Umbilical cord (tissue), 2 donors: ENCODE results near the gene RAB31. TPM values are rescaled to one million over a fixed set of nuclear protein-coding genes. Genes with fewer than 3 reads are reported as not detected.
"Not testable (repeated sequence)": the region's sequence is repeated elsewhere in the genome, so short reads cannot be mapped to it uniquely, and the experiment has no call there.

Experiments
- DNase-seq: peaks from one replicate; pipeline ENCODE4 v3.0.0-alpha.2; 2015; ENCODE audit warnings: low spot score
- total RNA-seq: library from RNA; depleted of rRNA; stranded (reverse); fragments of >200 nt; gene quantifications from one replicate; pipeline ENCODE4 v1.2.3, GENCODE V29; 2014; ENCODE audit warnings: low replicate concordance; ENCODE audit not compliant: insufficient read depth

RAB31 gene
- total RNA-seq, 1 donor from 2014 or later: 41.7 TPM

DNA sequence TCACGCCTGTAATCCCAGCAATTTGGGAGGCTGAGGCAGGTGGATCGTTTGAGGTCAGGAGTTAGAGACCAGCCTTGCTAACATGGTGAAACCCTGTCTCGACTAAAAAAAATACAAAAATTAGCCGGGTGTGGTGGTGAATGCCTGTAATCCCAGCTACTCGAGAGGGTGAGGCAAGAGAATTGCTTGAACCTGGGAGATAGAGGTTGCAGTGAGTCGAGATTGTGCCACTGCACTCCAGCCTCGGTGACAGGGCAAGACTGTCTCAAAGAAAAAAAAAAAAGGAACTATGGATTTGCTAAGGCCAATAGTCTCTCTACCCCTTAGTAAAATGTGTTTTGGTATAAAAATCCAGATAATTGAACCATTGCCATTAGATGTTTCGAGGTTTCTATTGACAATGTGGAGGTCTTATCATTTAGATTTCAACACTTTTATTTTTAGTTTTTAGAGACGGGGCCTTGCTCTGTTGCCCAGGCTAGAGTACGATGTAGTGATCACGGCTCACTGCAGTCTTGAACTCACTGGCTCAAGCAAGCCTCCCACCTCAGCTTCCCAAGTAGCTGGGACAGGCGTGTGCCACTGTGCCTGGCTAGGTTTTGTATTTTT, 176.5 kb downstream of the RAB31 start:
- DNase-seq: no peak

DNA sequence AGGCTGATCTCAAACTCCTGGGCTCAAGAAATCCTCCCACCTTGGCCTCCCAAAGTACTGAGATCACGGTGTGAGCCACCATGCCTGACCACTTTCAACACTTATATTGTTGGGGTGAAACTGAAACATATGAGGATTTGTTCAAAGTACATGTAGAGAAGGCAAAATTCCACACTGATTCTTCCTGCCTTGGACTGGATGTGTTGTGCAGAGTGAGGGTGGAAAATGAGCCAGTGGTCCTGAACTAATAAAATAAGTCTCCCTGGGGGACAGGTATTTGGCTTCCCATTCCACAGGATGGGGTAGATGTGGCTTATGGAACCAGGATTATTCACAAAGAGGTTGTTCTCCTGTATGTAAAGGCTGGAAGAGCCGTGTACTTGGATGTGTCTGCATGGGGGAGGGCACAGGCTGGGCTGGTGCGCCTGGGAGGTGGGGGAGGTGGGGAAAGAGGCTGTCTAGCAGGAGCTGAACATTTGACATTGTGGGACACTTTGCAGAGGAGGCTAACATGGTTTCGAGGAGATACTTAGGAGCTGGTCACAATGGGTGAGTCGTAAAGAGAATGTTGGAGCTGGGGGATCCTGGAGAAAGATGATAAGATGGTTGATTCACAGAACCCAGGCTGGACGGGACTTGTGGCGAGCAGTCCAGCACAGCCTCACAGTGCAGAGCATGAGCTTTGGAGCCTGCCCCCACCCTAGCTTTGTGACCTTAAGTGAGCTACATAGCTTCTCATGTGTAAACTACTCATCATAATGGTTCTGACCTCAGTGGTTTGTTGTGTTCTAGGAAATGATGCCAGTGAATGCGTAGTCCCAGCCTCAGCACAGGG, 177.3 kb downstream of the RAB31 start, which contains the start of gene TXNDC2:
TSS of gene TXNDC2 (plus strand) at position 804 of the 835 bp plus-strand sequence. CDS start 708 bp downstream, outside the sequence.
- no peak for DNase-seq

DNA sequence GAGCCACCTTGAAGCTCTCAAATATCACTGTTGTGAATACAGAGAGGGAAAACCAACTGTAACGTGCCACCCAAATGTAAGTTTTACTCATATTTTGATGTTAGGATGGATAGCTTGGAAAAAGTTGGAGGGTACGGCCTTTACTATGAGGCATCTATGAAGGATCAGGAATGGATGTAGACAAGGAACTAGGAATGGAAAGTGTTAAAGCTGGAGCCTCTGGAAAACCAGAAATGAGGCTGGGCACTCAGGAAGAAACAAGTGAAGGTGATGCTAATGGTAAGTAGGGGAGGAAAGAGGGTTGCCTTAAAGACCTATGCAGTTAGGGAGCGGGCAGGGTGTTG, 177.9 kb downstream of the RAB31 start:
- DNase-seq: no peak

DNA sequence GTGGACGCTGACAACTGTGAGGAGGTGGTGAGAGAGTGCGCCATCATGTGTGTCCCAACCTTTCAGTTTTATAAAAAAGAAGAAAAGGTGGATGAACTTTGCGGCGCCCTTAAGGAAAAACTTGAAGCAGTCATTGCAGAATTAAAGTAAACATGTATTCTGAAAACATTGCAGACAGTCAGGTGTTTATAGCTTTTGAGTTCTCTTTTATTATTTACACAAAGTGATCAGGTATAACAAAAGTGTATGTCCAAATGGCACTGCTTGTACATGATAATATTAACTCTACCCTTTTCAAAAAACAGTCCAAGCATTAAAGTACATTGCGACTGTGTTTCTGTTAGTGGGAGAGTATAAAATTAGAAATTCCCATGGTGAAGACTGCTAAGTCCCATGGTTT, 179.9 kb downstream of the RAB31 start:
- no peak for DNase-seq

DNA sequence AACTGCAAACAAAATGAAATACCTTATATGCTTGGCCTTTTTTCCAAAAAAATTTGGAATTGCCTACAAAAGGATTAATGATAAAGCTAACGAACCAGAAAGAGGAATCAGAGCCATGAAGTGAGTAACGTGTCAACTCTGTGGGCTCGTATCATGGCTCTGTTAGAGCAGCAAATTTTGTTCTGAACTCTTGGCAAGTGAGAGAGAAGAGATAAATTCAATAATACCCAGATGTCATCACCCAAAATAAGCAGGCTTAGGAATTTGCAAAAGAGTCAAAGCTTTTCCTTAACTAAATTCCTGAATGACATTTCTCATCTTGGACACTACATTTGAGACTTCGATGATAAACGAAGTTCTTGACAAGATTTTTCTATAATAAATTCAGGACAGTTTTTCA, 182.1 kb downstream of the RAB31 start:
- DNase-seq: peak; percentile 51

DNA sequence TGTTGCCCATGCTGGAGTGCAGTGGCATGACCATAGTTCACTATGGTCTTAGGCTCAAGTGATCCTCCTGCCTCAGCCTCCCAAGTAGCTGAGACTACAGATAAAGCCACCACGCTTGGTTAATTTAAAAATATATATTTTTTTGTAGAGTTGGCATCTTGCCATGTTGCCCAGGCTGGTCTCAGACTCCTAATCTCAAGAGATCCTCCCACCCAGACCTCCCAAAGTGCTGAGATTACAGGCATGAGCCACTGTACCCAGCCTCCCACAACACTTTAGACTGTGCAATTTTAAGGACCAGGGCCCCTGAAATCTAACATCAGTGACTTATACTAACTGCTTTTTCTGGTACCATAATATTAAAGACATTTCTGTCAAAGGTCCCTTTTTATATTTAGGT, 182.9 kb downstream of the RAB31 start:
- no peak for DNase-seq

DNA sequence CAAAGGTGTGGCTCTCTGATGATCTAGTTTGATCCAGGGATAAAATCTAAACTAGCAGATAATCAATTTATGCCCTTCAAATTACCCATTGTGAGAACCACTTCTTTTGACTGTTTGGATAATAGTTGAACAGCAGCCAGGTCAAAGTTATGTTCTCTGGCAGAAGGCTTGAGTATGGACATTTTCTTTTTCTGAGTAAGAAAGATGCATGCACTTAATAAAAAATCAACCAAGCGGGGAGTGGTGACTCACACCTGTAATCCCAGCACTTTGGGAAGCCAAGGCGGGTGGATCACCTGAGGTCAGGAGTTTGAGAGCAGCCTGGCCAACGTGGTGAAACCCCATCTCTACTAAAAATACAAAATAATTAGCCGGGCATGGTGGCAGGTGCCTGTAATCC, 183.4 kb downstream of the RAB31 start:
- not testable (repeated sequence) for DNase-seq

DNA sequence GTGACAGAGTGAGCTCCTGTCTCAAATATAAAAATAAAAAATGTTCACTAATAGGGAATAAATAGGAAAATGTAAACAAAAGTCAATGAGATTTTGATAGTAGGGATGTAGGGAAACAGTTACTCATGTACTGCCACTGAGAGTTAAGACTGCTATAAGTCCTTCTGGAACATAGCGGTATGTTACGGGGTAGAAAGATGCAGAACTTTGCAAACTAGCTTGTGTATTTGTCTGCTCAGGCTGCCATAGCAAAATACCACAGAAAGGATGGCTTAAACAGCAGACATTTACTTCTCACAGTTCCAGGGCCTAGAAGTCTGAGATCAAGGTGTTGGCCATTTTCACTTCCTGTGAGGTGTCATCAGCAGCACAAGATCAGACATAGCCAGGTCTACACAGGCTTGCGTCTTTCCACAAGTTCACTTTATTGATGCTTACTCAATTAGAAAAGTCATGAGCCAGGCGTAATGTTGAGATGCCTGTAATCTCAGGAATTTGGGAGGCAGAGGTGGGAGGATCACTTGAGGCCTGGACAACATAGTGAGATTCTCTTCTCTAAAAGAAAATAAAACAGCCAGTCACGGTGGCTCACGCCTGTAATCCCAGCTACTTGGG, 186.5 kb downstream of the RAB31 start:
- no peak for DNase-seq

DNA sequence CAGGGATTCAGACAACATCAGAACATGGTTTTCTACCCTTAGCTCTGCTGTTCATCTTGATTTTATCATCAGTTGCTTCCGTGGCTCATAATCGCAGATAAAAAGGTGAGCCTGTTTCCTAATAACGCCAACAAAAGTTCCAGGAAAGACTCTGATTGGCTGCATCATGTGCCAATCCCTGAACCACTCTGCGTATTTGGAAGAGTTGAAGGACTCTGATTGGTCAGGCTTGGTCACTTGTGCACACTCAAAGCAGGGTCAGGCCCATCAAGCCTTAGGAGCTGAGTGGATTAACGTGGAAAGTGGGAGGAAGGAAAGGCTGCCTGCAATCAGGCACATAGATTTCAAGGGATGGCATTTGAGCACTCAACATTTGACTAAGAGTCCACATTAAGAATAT, 189.0 kb downstream of the RAB31 start:
- DNase-seq: no peak

DNA sequence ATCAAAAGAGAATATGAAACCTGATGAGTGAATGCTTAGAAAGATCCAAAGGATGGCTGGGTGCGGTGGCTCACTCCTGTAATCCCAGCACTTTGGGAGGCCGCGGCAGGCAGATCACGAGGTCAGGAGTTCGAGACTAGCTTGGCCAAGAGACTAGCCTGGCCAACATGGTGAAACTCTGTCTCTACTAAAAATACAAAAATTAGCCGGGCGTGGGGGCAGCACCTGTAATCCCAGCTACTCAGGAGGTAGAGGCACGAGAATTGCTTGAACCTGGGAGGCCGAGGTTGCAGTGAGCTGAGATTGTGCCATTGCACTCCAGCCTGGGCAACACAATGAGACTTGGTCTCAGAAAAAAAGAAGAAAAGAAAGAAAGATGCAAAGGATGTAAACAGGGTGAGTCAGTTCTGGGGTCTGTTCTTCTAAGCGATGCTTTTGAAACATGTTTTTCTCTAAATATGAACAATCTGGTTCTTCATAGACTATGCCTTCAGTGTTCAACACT, 189.7 kb downstream of the RAB31 start:
- DNase-seq: not testable (repeated sequence)

DNA sequence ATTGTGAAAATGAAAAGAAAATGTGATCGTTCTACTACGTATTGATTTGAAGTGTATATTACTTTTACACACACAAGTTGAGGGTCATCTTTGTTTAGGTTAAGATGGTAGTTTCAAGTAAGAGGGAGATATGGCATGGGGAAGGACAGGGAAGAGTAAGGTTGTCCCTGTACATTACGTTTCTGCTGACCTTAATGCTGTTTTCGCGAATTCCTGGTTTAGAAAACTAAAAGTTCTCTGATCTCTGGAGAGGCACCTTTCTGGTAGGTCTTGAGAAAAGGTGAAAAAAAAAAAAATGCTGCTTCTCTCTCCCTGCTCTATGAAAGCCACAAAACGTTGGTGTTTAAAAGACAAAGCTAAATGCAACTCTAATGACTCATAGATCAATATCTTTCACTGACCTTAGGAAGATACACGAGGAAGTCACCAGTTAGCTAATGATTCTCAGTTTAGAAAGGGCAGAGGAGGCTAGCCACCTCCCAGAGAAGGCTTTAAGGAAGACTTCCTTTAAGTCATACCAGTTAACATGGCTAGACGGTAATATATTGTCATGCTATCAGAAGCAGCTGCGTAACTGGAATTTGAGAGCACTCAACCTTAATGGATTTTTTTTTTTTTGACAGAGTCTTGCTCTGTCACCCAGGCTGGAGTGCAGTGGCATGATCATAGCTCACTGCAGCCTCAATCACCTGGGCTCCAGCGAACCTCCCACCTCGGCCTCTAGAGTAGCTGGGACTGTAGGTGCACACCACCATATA, 190.9 kb downstream of the RAB31 start:
- DNase-seq: no peak

DNA sequence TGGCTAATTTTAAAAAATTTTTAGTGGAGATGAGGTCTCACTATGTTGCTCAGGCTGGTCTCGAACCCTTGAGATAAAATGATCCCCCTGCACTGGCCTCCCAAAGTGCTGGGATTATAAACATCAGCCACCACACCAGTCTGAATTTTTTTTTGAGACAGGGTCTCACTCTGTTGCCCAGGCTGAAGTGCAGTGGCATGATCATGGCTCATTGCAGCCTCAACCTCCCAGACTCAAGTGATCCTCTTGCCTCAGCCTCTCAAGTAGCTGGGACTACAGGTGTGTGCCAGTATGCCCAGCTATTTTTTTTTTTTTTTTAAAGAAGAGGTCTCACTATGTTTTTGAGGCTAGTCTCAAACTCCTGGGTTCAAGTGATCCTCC, 191.4 kb downstream of the RAB31 start:
- not testable (repeated sequence) for DNase-seq

DNA sequence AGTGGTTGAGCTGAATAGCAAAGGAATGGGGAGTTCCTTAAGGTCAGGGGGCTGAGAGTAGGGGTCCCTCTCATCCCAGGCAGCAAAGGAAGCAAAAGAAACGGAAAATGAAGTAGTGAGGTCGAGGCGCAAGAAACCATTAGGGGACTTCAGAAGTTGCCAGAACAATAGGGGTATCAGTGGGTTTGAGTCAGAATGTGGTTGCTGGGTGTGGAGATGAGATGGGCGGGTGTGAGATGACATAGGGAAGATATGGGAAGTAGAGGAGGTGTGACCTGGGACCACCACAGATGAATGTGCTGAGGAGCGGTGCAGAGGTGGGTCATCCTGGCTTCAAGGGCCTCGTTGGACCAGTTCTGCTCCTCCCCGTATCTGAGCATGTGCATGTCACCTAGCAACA, 192.6 kb downstream of the RAB31 start:
- no peak for DNase-seq

DNA sequence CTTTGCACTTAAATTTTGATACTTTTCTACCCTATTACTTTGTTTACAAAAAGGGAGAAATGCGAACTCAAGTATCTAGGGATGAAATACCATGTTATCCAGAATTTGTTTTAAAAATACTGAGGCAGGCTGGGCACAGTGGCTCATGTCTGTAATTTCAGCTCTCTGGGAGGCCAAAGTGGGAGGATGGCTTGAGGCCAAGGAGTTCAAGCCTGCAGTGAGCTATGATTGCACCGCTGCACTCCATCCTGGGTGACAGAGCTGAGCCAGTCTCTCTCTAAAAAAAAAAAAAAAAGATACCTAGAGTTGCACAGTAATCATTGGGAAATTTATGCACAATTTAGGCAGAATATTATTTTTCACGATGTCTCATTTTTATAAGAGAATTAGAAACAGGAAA, 193.3 kb downstream of the RAB31 start:
- DNase-seq: no peak

DNA sequence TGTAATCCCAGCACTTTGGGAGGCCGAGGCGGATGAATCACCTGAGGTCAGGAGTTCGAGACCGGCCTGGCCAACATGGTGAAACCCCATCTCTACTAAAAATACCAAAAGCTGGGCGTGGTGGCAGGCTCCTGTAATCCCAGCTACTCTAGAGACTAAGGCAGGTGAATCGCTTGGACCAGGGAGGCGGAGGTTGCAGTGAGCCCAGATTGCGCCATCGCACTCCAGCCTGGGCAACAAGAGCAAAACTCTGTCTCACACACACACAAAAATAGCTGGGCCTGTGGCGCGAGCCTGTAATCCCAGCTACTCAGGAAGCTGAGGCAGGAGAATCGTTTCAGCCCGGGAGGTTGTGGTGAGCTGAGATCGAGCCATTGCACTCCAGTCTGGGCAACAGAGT, 194.2 kb downstream of the RAB31 start:
- DNase-seq: not testable (repeated sequence)

DNA sequence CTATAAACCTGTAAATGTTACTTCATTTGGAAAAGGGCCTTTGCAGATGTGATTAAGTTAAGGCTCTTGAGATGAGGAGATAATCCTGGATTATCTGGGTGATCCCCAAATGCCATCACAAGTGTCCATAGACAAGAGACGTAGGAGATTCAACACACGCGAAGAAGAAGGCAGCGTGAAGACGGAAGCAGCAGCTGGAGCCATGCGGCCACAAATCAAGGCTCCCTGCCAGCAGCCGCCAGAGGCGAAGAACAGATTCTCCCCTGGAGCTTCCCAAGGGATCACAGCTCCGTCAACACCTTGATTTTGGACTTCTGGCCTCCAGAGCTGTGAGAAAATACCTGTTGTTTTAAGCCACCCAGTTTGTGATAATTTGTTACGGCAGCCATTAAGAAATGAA, 194.7 kb downstream of the RAB31 start:
- DNase-seq: no peak

DNA sequence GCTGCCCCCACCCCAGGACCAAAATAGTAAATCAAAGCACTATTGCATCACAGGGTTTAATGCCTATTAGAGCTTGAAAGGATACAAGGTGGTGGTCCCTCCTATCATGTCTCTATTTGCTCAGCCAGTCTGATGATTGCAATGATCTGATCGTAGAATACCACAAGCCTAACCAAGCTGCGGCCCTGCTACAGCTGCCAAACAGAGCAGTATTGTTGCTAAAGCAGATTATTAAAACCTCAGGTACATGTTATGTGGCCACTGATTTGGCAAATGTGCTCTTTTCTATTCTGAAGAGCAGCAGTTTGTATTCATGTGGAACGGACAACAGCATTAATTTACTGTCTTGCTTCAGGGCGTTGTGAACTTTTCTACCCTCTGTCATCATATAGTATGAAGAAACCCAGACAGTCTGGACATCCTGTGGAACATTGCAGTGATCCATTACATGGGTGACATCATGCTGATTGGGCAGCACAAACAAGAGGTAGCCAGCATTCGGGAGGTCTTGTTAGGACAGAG, 197.4 kb downstream of the RAB31 start:
- DNase-seq: no peak

DNA sequence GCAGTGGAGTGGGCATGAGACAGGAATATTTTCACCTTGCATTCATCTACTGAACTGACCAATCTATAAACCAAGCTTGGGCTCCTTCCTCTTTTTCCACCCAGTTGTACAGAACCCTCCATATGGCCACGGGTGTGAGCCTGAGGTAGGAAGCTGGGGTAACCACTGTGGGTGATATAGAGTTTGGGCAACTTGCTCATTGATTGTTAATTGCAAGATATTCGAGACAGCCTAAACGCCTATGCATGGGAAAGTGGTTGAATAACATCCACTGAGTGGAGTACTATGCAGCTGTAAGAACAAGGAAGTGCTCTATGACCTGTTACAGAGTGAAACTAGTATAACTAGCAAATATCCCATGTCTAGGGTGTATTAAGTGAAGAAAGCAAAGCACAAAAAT, 198.4 kb downstream of the RAB31 start:
- DNase-seq: no peak

DNA sequence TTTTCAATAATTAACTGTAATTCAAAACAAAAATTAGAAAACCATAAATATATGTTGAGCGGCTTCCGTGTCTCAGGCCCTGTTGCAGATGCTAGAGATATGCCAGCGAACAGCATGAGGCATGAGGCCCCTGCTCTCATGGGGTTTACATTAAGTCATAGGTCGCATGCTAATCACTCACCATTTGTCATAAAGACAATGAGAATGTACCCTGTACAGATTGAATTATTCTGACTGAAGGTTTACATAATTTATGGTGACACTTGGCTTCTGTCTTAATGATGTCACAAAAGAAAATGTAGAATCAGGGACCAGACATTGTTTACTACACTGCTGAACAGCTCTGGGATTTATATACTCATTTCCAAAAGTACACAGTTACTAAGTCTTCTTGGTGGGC, 199.8 kb downstream of the RAB31 start:
- DNase-seq: no peak

DNA sequence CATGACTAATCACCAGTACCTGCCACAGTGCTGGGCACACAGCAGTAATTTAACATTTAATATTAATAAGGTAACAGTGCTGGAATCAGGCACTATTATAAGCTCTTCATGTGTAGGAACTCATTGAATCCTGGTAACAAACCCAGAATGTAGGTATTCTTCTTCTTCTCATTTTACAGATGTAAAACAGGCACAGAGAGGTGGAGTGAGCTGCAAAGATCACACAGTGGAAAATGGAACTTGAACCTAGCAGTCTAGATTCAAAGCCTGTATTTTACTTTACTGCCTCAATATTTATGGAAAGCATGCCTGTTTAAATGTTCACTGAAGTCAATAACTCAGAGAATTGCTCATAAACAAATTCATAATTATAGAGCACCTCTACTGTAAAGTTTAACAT, 202.0 kb downstream of the RAB31 start:
- DNase-seq: no peak

DNA sequence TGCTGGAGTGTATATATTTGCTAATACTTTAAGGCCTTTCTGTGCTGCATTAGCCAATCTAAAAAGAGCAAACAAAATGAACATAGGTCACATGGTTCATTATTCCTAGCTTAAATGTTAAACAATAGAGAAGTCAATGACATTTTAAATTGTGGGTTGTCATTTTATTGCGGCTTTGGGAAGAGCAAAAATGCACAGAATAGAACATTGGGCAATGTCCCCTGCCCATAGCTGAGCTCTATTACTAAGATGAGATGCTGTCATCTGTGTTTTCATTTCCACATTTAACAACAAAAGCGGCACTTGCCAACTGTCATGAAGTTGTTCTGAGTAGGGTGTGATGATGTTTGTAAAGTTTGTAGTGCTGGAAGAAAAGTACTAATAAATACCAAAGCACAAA, 202.6 kb downstream of the RAB31 start:
- no peak for DNase-seq

DNA sequence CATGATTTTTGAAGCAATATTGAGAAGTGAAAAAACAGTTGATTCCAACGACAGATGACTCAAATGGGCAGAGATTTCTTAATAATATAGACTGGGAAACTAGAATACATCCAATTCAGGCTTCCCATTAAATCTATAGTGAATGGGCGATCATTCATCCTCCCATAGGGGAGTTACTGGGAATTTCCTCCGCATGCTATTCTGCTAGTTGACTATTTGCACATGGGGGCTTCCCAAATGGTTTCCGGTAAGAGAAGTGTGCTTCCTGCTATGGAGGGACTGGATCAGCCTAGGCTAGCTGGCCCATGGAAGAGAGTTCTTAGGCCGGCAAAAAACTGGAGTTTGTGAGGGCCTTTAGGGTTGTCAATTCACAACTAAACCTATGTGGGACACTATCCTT, 203.1 kb downstream of the RAB31 start:
- no peak for DNase-seq
